HG02678 (cell line): ENCODE measurements around the gene UBXN11.
"Not testable (repeated sequence)": the region's sequence is repeated elsewhere in the genome, so short reads cannot be mapped to it uniquely, and the experiment has no call there.

Experiments
- ATAC-seq: cut with Tn5 transposase; IDR thresholded peaks from one replicate; pipeline ENCODE4 v1.9.1; 2021; ENCODE audit warnings: mild to moderate bottlenecking, moderate library complexity; ENCODE audit not compliant: unreplicated experiment

The UBXN11 gene

GRCh38 chr1:26307966-26308899 is 1.8 kb upstream of the UBXN11 start:
- not testable (repeated sequence) for ATAC-seq

- no peak for ATAC-seq
Observed at GRCh38 chr1:26307363-26307781, 936 bp upstream of the UBXN11 start.

- peak; percentile 2 for ATAC-seq
Observed at GRCh38 chr1:26305667-26306289, 658 bp downstream of the UBXN11 start.

GRCh38 chr1:26302733-26303405 is 3.6 kb downstream of the UBXN11 start:
- ATAC-seq, result no peak

GRCh38 chr1:26300578-26301275 is 5.7 kb downstream of the UBXN11 start:
- no peak for ATAC-seq

GRCh38 chr1:26297791-26298124 is 8.7 kb downstream of the UBXN11 start:
- no peak for ATAC-seq

- no peak for ATAC-seq
Observed at GRCh38 chr1:26297057-26297790, 9.2 kb downstream of the UBXN11 start.

- ATAC-seq, result no peak
Observed at GRCh38 chr1:26296340-26297056, 9.9 kb downstream of the UBXN11 start.

GRCh38 chr1:26295194-26296138 is 11.0 kb downstream of the UBXN11 start:
- ATAC-seq, result no peak

- ATAC-seq, result no peak
Observed at GRCh38 chr1:26293911-26294463, 12.4 kb downstream of the UBXN11 start.

GRCh38 chr1:26292735-26293134 is 13.7 kb downstream of the UBXN11 start:
- not testable (repeated sequence) for ATAC-seq

GRCh38 chr1:26291939-26292338 is 14.5 kb downstream of the UBXN11 start:
- no peak for ATAC-seq

GRCh38 chr1:26291433-26291832 is 15.0 kb downstream of the UBXN11 start:
- no peak for ATAC-seq

GRCh38 chr1:26290882-26291261 is 15.6 kb downstream of the UBXN11 start:
- ATAC-seq, result no peak

- no peak for ATAC-seq
Observed at GRCh38 chr1:26290122-26290881, 16.1 kb downstream of the UBXN11 start.

- ATAC-seq, result no peak
Observed at GRCh38 chr1:26289158-26290059, 17.0 kb downstream of the UBXN11 start.
